Epidermal melanocyte (primary cell): ENCODE measurements around the gene PPM1H.
A peak's percentile ranks its signal among the peaks of the same experiment; 100 is the strongest.

Source experiments
- DNase-seq: peaks from one replicate; pipeline ENCODE4 v3.0.0; 2011; ENCODE audit warnings: low spot score; ENCODE audit not compliant: insufficient read length

PPM1H gene

GRCh38 chr12:62618930-62619329 is 316.0 kb downstream of the PPM1H start:
- DNase-seq: no peak

- DNase-seq: no peak
These were observed 316.6 kb downstream of the PPM1H start for GRCh38 chr12:62618319-62618718.

GRCh38 chr12:62613081-62613480 is 321.9 kb downstream of the PPM1H start:
- DNase-seq: no peak

DNA sequence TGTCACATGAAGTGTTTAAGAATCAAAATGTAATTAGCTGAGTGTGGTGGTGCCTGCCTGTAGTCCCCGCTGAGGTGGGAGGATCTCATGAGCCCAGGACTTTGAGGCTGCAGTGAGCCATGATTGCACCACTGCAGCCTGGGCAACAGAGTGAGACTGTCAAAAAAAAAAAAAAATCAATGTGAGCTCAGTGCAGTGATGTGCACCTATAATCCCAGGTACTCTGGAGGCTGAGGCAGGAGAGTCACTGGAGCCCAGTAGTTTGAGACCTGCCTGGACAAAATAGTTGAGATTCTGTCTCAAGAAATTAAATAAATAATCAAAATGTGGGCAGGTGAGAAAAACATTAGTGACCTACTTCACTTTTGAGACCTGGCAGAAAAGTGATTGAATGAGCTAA is 328.3 kb downstream of the PPM1H start:
- DNase-seq: no peak

GRCh38 chr12:62605981-62606380 is 329.0 kb downstream of the PPM1H start:
- no peak for DNase-seq

GRCh38 chr12:62604871-62605270 is 330.1 kb downstream of the PPM1H start:
- DNase-seq: no peak

GRCh38 chr12:62604373-62604772 is 330.6 kb downstream of the PPM1H start:
- DNase-seq: no peak

DNA sequence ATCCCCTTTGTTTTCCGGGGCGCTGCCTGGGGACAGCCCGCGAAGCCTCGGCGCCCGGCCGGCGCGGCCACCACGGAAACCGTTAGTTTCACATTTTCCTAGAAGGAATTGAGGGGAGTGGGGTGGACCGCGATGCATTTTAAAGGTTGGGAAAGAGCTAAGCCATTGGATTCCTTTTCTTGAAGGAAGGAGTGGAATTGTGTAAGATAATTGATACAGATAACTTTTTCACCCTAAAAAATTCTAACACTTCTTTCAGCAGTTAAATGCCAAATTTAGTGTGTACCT is 331.2 kb downstream of the PPM1H start:
- no peak for DNase-seq

DNA sequence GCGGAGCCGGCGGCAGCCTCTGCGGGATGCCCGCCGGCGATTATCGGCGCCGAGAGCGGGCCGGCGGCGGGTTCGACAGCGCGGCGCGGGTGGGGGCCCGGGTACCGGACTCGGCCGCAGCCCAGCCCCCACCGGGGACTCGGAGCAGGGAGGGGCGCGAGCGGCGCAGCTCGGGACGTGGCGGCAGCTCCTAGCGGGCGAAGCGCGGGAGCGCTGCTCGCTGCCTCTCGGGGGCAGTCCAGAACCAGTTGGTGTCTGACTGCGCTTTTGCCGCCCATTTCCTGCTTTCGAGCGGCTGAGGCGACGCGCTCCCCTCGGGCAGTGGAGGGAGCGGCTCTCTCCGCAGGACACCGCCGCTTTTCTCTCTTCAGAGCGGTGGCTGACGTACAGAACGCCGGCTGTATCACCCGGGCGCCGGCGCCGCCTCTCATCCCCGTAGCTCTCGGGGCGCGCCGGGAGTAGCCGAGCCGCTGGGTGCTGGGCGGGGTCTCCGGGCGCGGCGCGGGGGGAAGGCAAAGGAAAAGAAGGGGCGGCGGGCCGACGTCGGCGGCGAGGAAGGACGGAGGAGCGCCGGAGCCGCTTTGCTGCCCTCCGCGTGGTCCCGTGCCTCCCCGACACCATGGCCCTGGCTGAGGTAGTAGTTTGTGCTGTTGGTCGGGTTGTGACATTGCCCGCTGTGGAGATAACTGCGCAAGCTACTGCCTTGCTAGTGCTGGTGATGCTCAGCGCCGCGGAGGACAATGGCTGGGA is 331.7 kb downstream of the PPM1H start:
- DNase-seq: peak; percentile 66

DNA sequence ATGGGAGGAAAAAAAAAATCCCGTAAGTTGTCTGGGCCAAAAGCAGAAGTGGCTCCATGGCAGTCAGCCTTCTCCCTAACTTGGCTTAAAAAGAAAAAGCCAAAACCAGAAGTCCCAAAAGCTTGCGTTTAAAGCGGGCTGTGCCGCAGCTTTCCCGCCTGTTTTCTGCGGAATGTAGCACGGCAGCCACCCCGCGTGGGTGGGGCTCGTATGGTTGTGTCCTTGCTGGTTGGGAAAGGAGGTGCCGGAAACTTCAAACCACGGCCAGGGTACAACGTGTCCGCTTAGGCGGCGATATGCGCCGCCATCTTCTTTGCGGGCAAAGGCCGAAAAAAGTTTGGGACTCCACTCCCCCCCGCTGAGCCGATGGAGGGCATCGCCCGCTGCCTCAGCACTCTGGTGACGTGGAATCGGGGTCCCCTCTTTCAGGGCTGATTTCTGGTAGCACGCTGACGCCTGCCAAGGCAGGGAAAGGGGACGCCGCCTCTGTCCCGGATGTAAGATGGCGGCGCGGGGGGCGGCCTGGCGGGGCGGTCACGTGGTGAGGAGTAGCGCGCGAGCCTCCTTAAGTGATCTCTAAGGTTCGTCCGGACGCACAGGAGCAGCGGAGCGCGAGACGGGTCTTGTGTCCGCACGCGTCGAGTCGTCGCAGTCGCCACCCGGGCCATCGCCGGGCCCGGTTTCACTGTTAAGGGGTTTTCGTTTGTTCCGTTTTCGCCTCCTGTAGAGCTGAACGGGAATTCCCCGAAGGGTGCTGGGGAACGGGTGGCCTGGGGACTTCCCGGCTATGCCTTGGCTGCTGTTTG is 332.5 kb downstream of the PPM1H start:
- DNase-seq: peak; percentile 45

GRCh38 chr12:62601765-62602164 is 333.2 kb downstream of the PPM1H start:
- no peak for DNase-seq

DNA sequence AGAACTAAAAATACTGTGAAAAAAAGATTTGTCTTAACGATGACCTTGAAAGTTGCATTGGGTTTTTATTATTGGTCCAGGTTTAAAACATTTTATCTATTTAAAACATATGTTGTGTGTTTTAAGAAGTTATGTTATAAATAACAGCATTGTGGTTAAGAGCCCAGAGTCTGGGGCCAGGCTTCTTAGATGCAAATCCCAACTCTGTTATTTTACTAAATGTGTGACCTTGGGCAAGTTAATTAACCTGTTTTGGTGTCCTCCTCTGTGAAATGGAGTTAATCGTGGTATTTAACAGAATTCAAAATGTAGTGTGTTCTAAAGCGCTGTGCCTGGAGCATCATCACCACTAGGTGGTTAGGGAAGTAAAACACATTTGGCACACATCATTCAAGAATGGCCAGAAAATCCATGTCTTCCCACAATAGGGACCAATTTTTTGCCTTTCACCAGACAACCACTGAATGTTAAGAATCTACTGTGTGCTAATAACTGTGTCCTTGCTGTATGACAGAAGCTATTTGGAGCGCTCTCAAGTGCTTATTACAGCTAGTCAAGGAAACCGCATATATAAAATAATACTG is 335.0 kb downstream of the PPM1H start:
- DNase-seq: no peak

- no peak for DNase-seq
These were observed 336.1 kb downstream of the PPM1H start for GRCh38 chr12:62598846-62599245.

GRCh38 chr12:62597253-62597652 is 337.7 kb downstream of the PPM1H start:
- DNase-seq: no peak
